Measurements from ENCODE around the gene FHOD1. TPM values are rescaled to one million over a fixed set of nuclear protein-coding genes. Genes with fewer than 3 reads are reported as not detected.

Gene FHOD1
- total and polyA plus RNA-seq, 9 of the 15 experiments (the other 6 are each of a cell fraction or from before 2014, with no cell fraction given): 18.7 to 126 (median 32.3) TPM

GRCh38 chr16:67190448-67191399 is 56.6 kb downstream of the FHOD1 start (continued):
- TF ChIP-seq ZNF146 (CRISPR knock-in tag; IDR thresholded peaks at IDR 0.05; ENCODE audit: unreplicated experiment) (no peak), FOXJ2 (tag; IDR thresholded peaks at IDR 0.05) (no peak), TRIM24 (IDR thresholded peaks at IDR 0.05) (peak in 1 of 2 experiments; percentile 23; a peak in 1 of 4 replicates), PHF20 (IDR thresholded peaks at IDR 0.05; ENCODE audit: partially characterized antibody) (no peak), CC2D1A (IDR thresholded peaks at IDR 0.05) (no peak), ZNF384 (IDR thresholded peaks at IDR 0.05; ENCODE audit: low read depth, low read length) (no peak), TOE1 (IDR thresholded peaks at IDR 0.05; ENCODE audit: borderline replicate concordance) (no peak), TOE1 (CRISPR knock-in tag; IDR thresholded peaks at IDR 0.05; ENCODE audit: borderline replicate concordance, low read depth) (no peak), ZNF551 (CRISPR knock-in tag; IDR thresholded peaks at IDR 0.05) (no peak), ETS1 (conservative IDR thresholded peaks at IDR 0.05; ENCODE audit: control insufficient read depth, low read depth, low read length) (0 out of 2 replicates have a peak, but pooled peaks have one; percentile 39), XRCC3 (IDR thresholded peaks at IDR 0.05) (no peak), STAT5A (IDR thresholded peaks at IDR 0.05; ENCODE audit: borderline replicate concordance, low read length) (peak; percentile 43; the same call in 1 of the 2 replicates), ARID1B (IDR thresholded peaks at IDR 0.05) (peak; percentile 83), PRDM10 (IDR thresholded peaks at IDR 0.05; ENCODE audit: partially characterized antibody) (peak; percentile 71), NCOA2 (IDR thresholded peaks at IDR 0.05; ENCODE audit: partially characterized antibody in 2 of 2) (no peak), SMC3 (conservative IDR thresholded peaks at IDR 0.05; ENCODE audit: insufficient read depth, low read depth, low read length) (no peak), MTA2 (IDR thresholded peaks at IDR 0.05; ENCODE audit: low read depth) (0 out of 2 replicates have a peak, but pooled peaks have one; percentile 23), ATF3 (IDR thresholded peaks at IDR 0.05) (peak; percentile 85), ATF3 (CRISPR knock-in tag; conservative IDR thresholded peaks at IDR 0.05) (no peak), ZNF764 (CRISPR knock-in tag; IDR thresholded peaks at IDR 0.05; ENCODE audit: low read depth) (no peak), TRIM28 (IDR thresholded peaks at IDR 0.05) (no peak), ZNF175 (CRISPR knock-in tag; IDR thresholded peaks at IDR 0.05; ENCODE audit: low read depth) (no peak), SP1 (CRISPR knock-in tag; IDR thresholded peaks at IDR 0.05) (no peak), BCOR (IDR thresholded peaks at IDR 0.05) (no peak; the same call in 1 of the 2 replicates)

Measured in K562 (cell line).